KMS-11 (cell line): ENCODE data around the gene MYCN.

Source experiments
- H2AFZ ChIP-seq: fragments of 200-600 bp; sonication (generic); 2 replicates; pipeline ENCODE4 v1.6.1; 2016; ENCODE audit warnings: antibody characterized with exemption, mixed run types, low read depth
- H3K27ac ChIP-seq: fragments of 200-600 bp; sonication (generic); 2 replicates; pipeline ENCODE4 v1.6.1; 2016; ENCODE audit warnings: mild to moderate bottlenecking, mixed run types
- H3K27me3 ChIP-seq: fragments of 200-600 bp; sonication (generic); 2 replicates; pipeline ENCODE4 v1.6.1; 2017; ENCODE audit warnings: mild to moderate bottlenecking, low read depth, mixed run types, moderate library complexity; ENCODE audit not compliant: insufficient read depth
- H3K36me3 ChIP-seq: fragments of 200-600 bp; sonication (generic); 2 replicates; pipeline ENCODE4 v1.6.1; 2017; ENCODE audit warnings: mild to moderate bottlenecking, mixed run types; ENCODE audit not compliant: insufficient read depth
- H3K4me1 ChIP-seq: fragments of 200-600 bp; sonication (generic); 2 replicates; pipeline ENCODE4 v1.6.1; 2016; ENCODE audit warnings: mild to moderate bottlenecking, low read depth, mixed run types; ENCODE audit not compliant: poor library complexity, severe bottlenecking
- H3K4me2 ChIP-seq: fragments of 200-600 bp; sonication (generic); 2 replicates; pipeline ENCODE4 v1.7.0; 2016; ENCODE audit warnings: mild to moderate bottlenecking, mixed run types
- H3K4me3 ChIP-seq: fragments of 200-600 bp; sonication (generic); IDR thresholded peaks from 2 replicates; pipeline ENCODE4 v1.6.1; 2017; ENCODE audit warnings: low read depth, low read length, mixed read lengths; ENCODE audit not compliant: insufficient read depth
- H3K79me2 ChIP-seq: fragments of 200-600 bp; sonication (generic); 2 replicates; pipeline ENCODE4 v1.6.1; 2016; ENCODE audit warnings: low read depth, mixed run types; ENCODE audit not compliant: insufficient read depth
- H3K9ac ChIP-seq: fragments of 200-600 bp; sonication (generic); 2 replicates; pipeline ENCODE4 v1.6.1; 2016; ENCODE audit warnings: mild to moderate bottlenecking, mixed run types
- H4K20me1 ChIP-seq: fragments of 200-600 bp; sonication (generic); 2 replicates; pipeline ENCODE4 v1.6.1; 2016; ENCODE audit warnings: mild to moderate bottlenecking, mixed run types; ENCODE audit not compliant: insufficient read depth
- CTCF ChIP-seq: fragments of 200-600 bp; sonication (generic); conservative IDR thresholded peaks from 2 replicates; pipeline ENCODE4 v1.6.1; 2017; ENCODE audit warnings: low read depth, mild to moderate bottlenecking, antibody characterized with exemption, low read length, moderate library complexity, mixed read lengths

Gene MYCN

DNA sequence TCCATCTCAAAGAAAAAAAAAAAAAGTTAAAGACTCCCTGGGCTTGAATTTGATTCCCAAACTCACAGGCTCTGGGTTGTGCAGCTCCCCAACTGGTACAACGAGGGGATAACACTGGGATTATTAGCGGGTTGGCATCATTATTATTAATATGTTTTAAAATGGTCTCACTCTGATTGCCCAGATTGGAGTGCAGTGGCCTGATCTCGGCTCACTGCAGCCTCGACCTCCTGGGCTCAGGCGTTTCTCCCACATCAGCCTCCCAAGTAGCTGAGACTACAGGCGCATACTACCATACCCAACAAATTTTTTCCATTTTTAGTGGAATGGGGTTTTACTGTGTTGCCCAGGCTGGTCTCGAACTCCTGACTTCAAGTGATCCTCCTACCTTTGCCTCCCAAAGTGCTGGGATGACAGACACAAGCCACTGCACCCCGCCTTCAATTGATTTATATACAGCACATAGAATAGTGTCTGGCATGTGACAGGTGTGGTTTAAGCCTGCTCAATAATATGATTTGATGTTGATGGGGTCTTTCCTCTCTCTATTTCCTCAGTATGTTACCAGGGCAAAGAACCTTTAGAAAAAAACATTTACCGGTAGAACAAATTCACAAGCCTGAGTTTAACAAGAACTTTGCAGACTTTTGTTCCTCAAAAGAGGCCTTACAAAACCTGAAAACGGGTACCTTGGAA is 12.2 kb downstream of the MYCN start:
- no peak overlapping the region for H3K4me2 ChIP-seq
- H3K4me3 ChIP-seq = no peak overlapping the region
- no peak for TF ChIP-seq CTCF
- H3K27me3 ChIP-seq = no peaks in the 10 kb centered on the region
- H3K79me2 ChIP-seq = no peaks in the 10 kb centered on the region
- no peak overlapping the region for H2AFZ ChIP-seq
- peaks cover 2% of the 10 kb centered on the region; the same call in 1 of the 2 replicates for H3K36me3 ChIP-seq
- no peaks in the 10 kb centered on the region for H4K20me1 ChIP-seq
- no peak overlapping the region for H3K27ac ChIP-seq
- H3K9ac ChIP-seq = no peak overlapping the region
- H3K4me1 ChIP-seq = no peaks in the 10 kb centered on the region

DNA sequence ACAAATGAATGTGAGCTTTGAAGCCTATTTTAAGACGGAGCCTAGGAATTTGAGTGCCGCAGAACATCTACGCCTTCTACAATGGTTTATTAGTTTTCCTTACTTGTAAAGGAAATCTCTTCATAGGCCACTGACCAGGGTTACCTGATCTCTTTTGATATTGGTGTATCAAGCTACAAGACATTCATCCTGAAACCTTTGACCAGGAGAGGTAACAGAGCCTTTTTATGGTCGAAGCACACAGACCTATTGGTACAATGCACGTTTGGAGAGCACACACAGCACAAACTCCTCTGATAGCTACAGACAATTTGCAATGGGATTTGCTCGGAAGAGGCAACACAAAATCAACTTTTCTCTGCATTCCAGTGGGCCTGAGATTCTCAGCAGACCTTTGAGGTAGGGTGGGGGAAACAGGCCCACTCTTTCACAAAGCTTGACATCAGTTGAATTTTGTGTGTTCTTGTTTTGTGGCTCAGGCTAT is 12.8 kb downstream of the MYCN start:
- no peak for TF ChIP-seq CTCF
- Histone ChIP-seq H3K79me2 (no peaks in the 10 kb centered on the region), H2AFZ (no peak overlapping the region), H3K27me3 (no peaks in the 10 kb centered on the region), H3K27ac (no peak overlapping the region), H3K36me3 (no peaks in the 10 kb centered on the region), H3K4me3 (no peak overlapping the region), H3K4me1 (no peaks in the 10 kb centered on the region), H4K20me1 (no peaks in the 10 kb centered on the region), H3K9ac (no peak overlapping the region), H3K4me2 (no peak overlapping the region)

DNA sequence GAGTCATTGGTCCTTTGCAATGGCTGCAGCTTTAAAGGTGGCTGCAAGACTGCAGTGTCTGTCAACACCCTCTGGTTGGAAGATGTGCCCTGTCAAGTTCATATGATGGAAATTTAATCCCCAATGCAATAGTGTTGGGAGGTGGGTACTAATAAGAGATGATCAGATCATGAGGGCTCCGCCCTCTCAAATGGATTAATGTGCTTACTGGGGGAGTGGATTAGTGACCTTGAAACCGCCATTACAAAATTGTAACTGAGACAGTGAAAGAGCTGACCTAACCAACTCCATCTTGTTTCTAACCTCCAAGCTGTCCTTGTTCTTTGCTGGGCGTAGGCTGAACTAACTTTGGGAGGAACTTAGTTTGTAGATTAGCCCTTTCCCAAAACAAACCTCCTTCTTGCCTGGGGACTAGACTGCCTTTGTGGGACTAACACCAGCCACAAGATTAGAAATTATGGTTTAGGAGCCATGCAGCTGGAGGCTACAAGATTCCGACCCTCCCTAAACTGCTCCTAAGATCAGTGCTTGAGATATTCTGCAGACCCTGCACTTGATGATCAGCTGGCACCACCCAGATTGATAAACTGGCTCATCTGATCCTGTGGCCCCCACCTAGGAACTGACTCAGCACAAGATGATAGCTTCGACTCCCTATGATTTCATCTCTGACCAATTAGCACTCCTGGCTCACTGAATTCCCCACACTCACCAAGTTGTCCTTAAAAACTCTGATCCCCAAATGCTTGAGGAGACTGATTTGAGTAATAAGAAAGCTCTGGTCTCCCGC is 13.7 kb downstream of the MYCN start:
- Histone ChIP-seq H3K4me1 (no peaks in the 10 kb centered on the region), H3K27me3 (no peaks in the 10 kb centered on the region), H3K36me3 (no peaks in the 10 kb centered on the region), H3K79me2 (no peaks in the 10 kb centered on the region), H3K4me3 (no peak overlapping the region), H3K9ac (no peak overlapping the region), H3K27ac (no peak overlapping the region), H3K4me2 (no peak overlapping the region), H4K20me1 (no peaks in the 10 kb centered on the region), H2AFZ (no peak overlapping the region)
- TF ChIP-seq CTCF = no peak

DNA sequence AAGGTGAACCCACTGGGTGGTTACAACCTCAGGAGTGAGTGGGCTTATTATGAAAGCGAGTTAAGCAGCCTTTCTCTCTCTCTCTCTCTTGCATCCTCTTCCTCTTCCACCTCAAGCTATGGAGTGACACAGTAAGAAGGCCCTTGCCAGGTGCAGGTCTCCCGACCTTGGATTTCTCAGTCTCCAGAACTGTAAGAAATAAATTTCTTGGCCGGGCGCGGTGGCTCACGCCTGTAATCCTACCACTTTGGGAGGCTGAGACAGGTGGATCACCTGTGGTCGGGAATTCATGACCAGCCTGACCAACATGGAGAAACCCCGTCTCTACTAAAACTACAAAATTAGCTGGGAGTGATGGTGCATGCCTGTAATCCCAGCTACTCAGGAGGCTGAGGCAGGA is 14.4 kb downstream of the MYCN start:
- no peaks in the 10 kb centered on the region for H4K20me1 ChIP-seq
- no peaks in the 10 kb centered on the region for H3K4me1 ChIP-seq
- H3K4me3 ChIP-seq = no peak overlapping the region
- H3K9ac ChIP-seq = no peak overlapping the region
- no peaks in the 10 kb centered on the region for H3K36me3 ChIP-seq
- H3K79me2 ChIP-seq = no peaks in the 10 kb centered on the region
- no peak overlapping the region for H3K27ac ChIP-seq
- H2AFZ ChIP-seq = no peak overlapping the region
- no peaks in the 10 kb centered on the region for H3K27me3 ChIP-seq
- no peak overlapping the region for H3K4me2 ChIP-seq
- TF ChIP-seq CTCF = no peak
